PC-3 (cell line): ENCODE data around the gene NDUFAF2. TPM values are rescaled to one million over a fixed set of nuclear protein-coding genes. Genes with fewer than 3 reads are reported as not detected.

ENCODE experiments used
- ATAC-seq: fragments of 200-7000 bp; cut with Tn5 transposase; 2 replicates; pipeline ENCODE4 v1.9.1; 2020; ENCODE audit warnings: mild to moderate bottlenecking, moderate library complexity
- BruUV-seq: library from RNA; stranded (reverse); fragments of 400-500 nt; replicated peaks from 2 replicates; lab custom pipeline; 2021; lab: Mats Ljungman, UMichigan
- CTCF ChIA-PET: fragments of 300-600 bp; sonication (Branson Sonifier 250); formaldehyde crosslinking; loops from one replicate; lab custom pipeline; 2022; ENCODE audit warnings: antibody characterized with exemption; lab: Charles Lee
- POLR2A ChIA-PET: fragments of 300-600 bp; sonication (Branson Sonifier 250); formaldehyde crosslinking; loops from one replicate; lab custom pipeline; 2022; ENCODE audit warnings: antibody characterized with exemption; ENCODE audit not compliant: unreplicated experiment; lab: Charles Lee
- DNase-seq: peaks from one replicate; pipeline ENCODE4 v3.0.0-alpha.2; 2015
- H2AFZ ChIP-seq: fragments of 300-600 bp; sonication (generic); 2 replicates; pipeline ENCODE4 v1.6.0; 2016; ENCODE audit warnings: antibody characterized with exemption, low read length
- H3F3A ChIP-seq: fragments of 300-600 bp; sonication (generic); one replicate; pipeline ENCODE4 v1.6.0; 2017; ENCODE audit warnings: antibody characterized with exemption, low read length, control low read depth, mild to moderate bottlenecking; ENCODE audit not compliant: unreplicated experiment
- H3K27ac ChIP-seq: fragments of 300-600 bp; sonication (generic); 2 replicates; pipeline ENCODE4 v1.5.1; 2016; ENCODE audit warnings: mild to moderate bottlenecking, low read length
- H3K27me3 ChIP-seq: fragments of 300-600 bp; sonication (generic); 2 replicates; pipeline ENCODE4 v1.6.1; 2016; ENCODE audit warnings: low read length, mixed read lengths
- H3K36me3 ChIP-seq: fragments of 300-600 bp; sonication (generic); 2 replicates; pipeline ENCODE4 v1.6.1; 2016; ENCODE audit warnings: low read depth, mixed run types, low read length, mixed read lengths
- H3K4me1 ChIP-seq: fragments of 300-600 bp; sonication (generic); 2 replicates; pipeline ENCODE4 v1.5.1; 2016; ENCODE audit warnings: low read length; ENCODE audit not compliant: insufficient read depth
- H3K4me2 ChIP-seq: fragments of 300-600 bp; sonication (generic); 2 replicates; pipeline ENCODE4 v1.6.0; 2016; ENCODE audit warnings: low read length
- H3K4me3 ChIP-seq: fragments of 300-600 bp; sonication (generic); 2 replicates; pipeline ENCODE4 v1.5.1; 2016; ENCODE audit warnings: mild to moderate bottlenecking, low read length, mixed read lengths
- H3K79me2 ChIP-seq: fragments of 300-600 bp; sonication (generic); 2 replicates; pipeline ENCODE4 v1.6.1; 2017; ENCODE audit warnings: low read length, mixed read lengths
- H3K9ac ChIP-seq: fragments of 300-600 bp; sonication (generic); 2 replicates; pipeline ENCODE4 v1.6.0; 2016; ENCODE audit warnings: mild to moderate bottlenecking, low read length
- H3K9me2 ChIP-seq: fragments of 300-600 bp; sonication (generic); replicated peaks from 2 replicates; pipeline ENCODE4 v1.6.1; 2016; ENCODE audit warnings: mixed run types, low read length, mixed read lengths
- H3K9me3 ChIP-seq: fragments of 300-600 bp; sonication (generic); 2 replicates; pipeline ENCODE4 v1.6.1; 2016; ENCODE audit warnings: low read length, mixed read lengths
- H4K20me1 ChIP-seq: fragments of 300-600 bp; sonication (generic); 2 replicates; pipeline ENCODE4 v1.6.1; 2016; ENCODE audit warnings: low read length, mixed read lengths
- EZH2 ChIP-seq: fragments of 300-600 bp; sonication (generic); IDR thresholded peaks from one replicate; pipeline ENCODE4 v1.6.1; 2017; ENCODE audit warnings: antibody characterized with exemption, mild to moderate bottlenecking, low read length; ENCODE audit not compliant: unreplicated experiment
- EZH2phosphoT487 ChIP-seq: fragments of 300-600 bp; sonication (generic); IDR thresholded peaks from 2 replicates; pipeline ENCODE4 v1.6.1; 2018; ENCODE audit warnings: mild to moderate bottlenecking, antibody characterized with exemption, low read length, borderline replicate concordance
- intact Hi-C: fragments of 100-400 bp; cut with micrococcal nuclease; formaldehyde crosslinking; loops from 2 replicates; pipeline ENCODE4 v1.9.0; 2023
- total RNA-seq: library from RNA; depleted of rRNA; stranded (reverse); fragments of >200 nt; gene quantifications from 2 replicates; pipeline ENCODE4 v1.2.3, GENCODE V29; 2014
- TF ChIP-seq, protein P1 (sequence below): fragments of 300-600 bp; sonication (generic); conservative IDR thresholded peaks from 2 replicates; pipeline ENCODE4 v1.5.1; 2017; ENCODE audit warnings: antibody characterized with exemption, low read depth, mild to moderate bottlenecking, low read length

The NDUFAF2 gene
- total RNA-seq, 1 experiment from 2014 or later, result 41.9 TPM

DNA sequence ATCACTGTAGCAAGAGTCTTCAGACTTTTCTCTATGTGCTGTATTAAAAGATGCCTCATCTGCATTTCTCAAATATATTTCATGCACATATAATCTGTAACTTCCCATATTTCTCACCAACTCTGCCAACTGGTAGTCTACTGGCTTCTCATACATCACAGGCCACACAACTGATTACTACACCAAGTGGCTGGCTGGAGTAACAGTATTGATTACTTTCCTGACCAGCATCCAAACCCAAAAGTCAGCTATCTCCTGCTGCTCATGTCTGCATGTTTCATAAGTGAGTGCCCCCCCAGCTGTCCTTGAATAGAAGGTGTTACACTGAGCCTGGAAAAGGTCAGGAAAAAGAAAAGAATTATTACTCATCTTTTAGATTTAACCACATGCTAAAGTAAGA is 17.6 kb upstream of the NDUFAF2 start:
- Histone ChIP-seq H4K20me1 (no peaks in the 10 kb centered on the region), H3K4me3 (no peak overlapping the region), H3F3A (no peaks in the 10 kb centered on the region), H3K4me2 (no peak overlapping the region), H3K36me3 (no peaks in the 10 kb centered on the region), H3K9ac (no peak overlapping the region), H3K27ac (no peak overlapping the region), H3K79me2 (no peaks in the 10 kb centered on the region), H3K27me3 (no peaks in the 10 kb centered on the region), H3K4me1 (no peaks in the 10 kb centered on the region), H3K9me3 (no peaks in the 10 kb centered on the region), H3K9me2 (no peaks in the 10 kb centered on the region), H2AFZ (no peak overlapping the region)
- ATAC-seq (no peak), DNase-seq (no peak)
- ChIA-PET CTCF (no interaction called here), POLR2A (no interaction called here)
- no TSS peak for BruUV-seq
- TF ChIP-seq, protein P1, sequence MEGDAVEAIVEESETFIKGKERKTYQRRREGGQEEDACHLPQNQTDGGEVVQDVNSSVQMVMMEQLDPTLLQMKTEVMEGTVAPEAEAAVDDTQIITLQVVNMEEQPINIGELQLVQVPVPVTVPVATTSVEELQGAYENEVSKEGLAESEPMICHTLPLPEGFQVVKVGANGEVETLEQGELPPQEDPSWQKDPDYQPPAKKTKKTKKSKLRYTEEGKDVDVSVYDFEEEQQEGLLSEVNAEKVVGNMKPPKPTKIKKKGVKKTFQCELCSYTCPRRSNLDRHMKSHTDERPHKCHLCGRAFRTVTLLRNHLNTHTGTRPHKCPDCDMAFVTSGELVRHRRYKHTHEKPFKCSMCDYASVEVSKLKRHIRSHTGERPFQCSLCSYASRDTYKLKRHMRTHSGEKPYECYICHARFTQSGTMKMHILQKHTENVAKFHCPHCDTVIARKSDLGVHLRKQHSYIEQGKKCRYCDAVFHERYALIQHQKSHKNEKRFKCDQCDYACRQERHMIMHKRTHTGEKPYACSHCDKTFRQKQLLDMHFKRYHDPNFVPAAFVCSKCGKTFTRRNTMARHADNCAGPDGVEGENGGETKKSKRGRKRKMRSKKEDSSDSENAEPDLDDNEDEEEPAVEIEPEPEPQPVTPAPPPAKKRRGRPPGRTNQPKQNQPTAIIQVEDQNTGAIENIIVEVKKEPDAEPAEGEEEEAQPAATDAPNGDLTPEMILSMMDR, result no peak
- TF ChIP-seq EZH2, result no peak
- TF ChIP-seq EZH2phosphoT487, result no peak
- intact Hi-C loops, result no loop called here

DNA sequence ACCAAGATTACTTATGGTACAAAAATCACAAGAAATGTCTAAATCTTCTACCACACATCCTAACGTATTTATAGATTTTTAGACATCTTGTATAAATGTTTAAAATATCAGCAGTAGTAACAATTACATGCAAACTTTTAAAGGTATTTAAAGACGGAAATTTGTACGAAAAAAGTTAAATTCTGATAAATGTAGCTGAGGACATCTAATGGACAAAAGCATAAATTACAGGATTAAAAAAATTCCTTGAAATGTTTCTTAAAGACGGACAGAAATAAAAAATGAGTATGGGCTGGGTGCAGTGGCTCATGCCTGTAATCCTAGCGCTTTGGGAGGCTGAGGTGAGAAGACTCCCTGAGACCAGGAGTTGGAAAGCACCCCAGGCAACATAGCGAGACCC is 16.0 kb upstream of the NDUFAF2 start:
- Histone ChIP-seq H3K9ac (no peak overlapping the region), H3K9me2 (no peaks in the 10 kb centered on the region), H3K4me1 (no peaks in the 10 kb centered on the region), H3K9me3 (no peaks in the 10 kb centered on the region), H3F3A (no peaks in the 10 kb centered on the region), H3K27ac (no peak overlapping the region), H2AFZ (no peak overlapping the region), H3K4me2 (no peak overlapping the region), H4K20me1 (no peaks in the 10 kb centered on the region), H3K27me3 (no peaks in the 10 kb centered on the region), H3K79me2 (no peaks in the 10 kb centered on the region), H3K36me3 (no peaks in the 10 kb centered on the region), H3K4me3 (no peak overlapping the region)
- POLR2A ChIA-PET, result no interaction called here
- intact Hi-C loops, result loop anchor here (1.0 kb wide), 1 partner anchor 252 kb away; no protein-coding TSS in a partner anchor
- TF ChIP-seq, protein P1, result no peak; the same call in 1 of the 2 replicates
- TF ChIP-seq EZH2phosphoT487 (no peak), EZH2 (no peak)
- DNase-seq, result no peak
- CTCF ChIA-PET, result interaction anchor here (0.6 kb wide), 1 partner anchor 11 kb away, joined by 3 read pairs; no protein-coding TSS in a partner anchor
- no TSS peak for BruUV-seq
- no peak for ATAC-seq

DNA sequence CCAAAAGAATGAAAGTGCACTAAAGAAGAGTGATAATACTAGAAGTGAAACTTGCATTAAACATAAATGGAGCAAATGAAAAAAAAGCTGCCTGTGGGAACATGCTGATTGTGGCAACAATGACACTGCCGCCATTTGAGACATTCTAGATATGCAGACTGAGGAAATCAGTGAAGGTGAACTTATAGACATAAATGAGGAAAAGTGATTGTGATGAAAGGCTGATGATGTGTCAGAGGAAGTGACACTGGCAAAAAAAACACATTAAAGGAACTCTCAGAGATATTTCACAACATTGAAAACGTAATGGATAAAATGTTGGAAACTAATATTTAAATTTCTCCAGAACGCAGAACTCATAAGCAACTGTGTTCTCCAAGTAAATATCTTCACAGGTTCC is 1.4 kb upstream of the NDUFAF2 start:
- H3K4me2 ChIP-seq, result peak overlapping the region; percentile 86
- H3K9me3 ChIP-seq, result no peaks in the 10 kb centered on the region
- ChIA-PET POLR2A (no interaction called here), CTCF (no interaction called here)
- intact Hi-C loops, result loop anchor here (2.0 kb wide), 1 partner anchor 387 kb away; no protein-coding TSS in a partner anchor
- H3K9me2 ChIP-seq, result no peaks in the 10 kb centered on the region
- no peak overlapping the region for H3K9ac ChIP-seq
- H4K20me1 ChIP-seq, result peaks cover 6% of the 10 kb centered on the region; the same call in 1 of the 2 replicates
- no peaks in the 10 kb centered on the region for H3K36me3 ChIP-seq
- no peaks in the 10 kb centered on the region for H3F3A ChIP-seq
- H3K4me3 ChIP-seq, result peak overlapping the region; percentile 78
- H2AFZ ChIP-seq, result no peak overlapping the region
- H3K4me1 ChIP-seq, result peaks cover 12% of the 10 kb centered on the region; the same call in 1 of the 2 replicates
- BruUV-seq, result no TSS peak
- no peak for ATAC-seq
- H3K79me2 ChIP-seq, result peaks cover 85% of the 10 kb centered on the region
- TF ChIP-seq EZH2, result no peak
- TF ChIP-seq, protein P1, result no peak
- TF ChIP-seq EZH2phosphoT487, result no peak
- no peaks in the 10 kb centered on the region for H3K27me3 ChIP-seq
- DNase-seq, result peak; percentile 7
- H3K27ac ChIP-seq, result no peak overlapping the region
